NCI-H2227 treated with DMSO at 0.1 percent for 48 hours (cell line): ENCODE measurements around the gene PIK3IP1.
A peak's percentile ranks its signal among the peaks of the same experiment; 100 is the strongest.

Experiments
- DNase-seq: peaks from one replicate; lab custom pipeline; 2025; lab: John Stamatoyannopoulos, UW

Gene PIK3IP1

DNA sequence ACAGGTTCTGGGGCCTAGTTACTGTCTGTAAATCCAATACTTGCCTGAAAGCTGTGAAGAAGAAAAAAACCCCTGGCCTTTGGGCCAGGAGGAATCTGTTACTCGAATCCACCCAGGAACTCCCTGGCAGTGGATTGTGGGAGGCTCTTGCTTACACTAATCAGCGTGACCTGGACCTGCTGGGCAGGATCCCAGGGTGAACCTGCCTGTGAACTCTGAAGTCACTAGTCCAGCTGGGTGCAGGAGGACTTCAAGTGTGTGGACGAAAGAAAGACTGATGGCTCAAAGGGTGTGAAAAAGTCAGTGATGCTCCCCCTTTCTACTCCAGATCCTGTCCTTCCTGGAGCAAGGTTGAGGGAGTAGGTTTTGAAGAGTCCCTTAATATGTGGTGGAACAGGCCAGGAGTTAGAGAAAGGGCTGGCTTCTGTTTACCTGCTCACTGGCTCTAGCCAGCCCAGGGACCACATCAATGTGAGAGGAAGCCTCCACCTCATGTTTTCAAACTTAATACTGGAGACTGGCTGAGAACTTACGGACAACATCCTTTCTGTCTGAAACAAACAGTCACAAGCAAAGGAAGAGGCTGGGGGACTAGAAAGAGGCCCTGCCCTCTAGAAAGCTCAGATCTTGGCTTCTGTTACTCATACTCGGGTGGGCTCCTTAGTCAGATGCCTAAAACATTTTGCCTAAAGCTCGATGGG lies 13.5 kb downstream of the PIK3IP1 start:
- no peak for DNase-seq

DNA sequence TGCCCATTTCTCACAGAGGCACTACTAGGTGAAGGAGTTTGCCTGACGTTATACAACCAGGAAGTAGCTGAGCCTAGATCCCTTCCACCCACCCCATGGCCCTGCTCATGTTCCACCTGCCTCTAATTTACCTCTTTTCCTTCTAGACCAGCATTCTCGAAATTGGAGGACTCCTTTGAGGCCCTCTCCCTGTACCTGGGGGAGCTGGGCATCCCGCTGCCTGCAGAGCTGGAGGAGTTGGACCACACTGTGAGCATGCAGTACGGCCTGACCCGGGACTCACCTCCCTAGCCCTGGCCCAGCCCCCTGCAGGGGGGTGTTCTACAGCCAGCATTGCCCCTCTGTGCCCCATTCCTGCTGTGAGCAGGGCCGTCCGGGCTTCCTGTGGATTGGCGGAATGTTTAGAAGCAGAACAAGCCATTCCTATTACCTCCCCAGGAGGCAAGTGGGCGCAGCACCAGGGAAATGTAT lies 14.1 kb downstream of the PIK3IP1 start:
- DNase-seq = no peak

DNA sequence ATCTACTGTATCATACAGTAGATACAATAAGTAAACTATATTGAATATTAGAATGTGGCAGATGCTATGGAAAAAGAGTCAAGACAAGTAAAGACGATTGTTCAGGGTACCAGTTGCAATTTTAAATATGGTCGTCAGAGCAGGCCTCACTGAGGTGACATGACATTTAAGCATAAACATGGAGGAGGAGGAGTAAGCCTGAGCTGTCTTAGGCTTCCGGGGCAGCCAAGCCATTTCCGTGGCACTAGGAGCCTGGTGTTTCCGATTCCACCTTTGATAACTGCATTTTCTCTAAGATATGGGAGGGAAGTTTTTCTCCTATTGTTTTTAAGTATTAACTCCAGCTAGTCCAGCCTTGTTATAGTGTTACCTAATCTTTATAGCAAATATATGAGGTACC lies 14.5 kb downstream of the PIK3IP1 start:
- DNase-seq = no peak

DNA sequence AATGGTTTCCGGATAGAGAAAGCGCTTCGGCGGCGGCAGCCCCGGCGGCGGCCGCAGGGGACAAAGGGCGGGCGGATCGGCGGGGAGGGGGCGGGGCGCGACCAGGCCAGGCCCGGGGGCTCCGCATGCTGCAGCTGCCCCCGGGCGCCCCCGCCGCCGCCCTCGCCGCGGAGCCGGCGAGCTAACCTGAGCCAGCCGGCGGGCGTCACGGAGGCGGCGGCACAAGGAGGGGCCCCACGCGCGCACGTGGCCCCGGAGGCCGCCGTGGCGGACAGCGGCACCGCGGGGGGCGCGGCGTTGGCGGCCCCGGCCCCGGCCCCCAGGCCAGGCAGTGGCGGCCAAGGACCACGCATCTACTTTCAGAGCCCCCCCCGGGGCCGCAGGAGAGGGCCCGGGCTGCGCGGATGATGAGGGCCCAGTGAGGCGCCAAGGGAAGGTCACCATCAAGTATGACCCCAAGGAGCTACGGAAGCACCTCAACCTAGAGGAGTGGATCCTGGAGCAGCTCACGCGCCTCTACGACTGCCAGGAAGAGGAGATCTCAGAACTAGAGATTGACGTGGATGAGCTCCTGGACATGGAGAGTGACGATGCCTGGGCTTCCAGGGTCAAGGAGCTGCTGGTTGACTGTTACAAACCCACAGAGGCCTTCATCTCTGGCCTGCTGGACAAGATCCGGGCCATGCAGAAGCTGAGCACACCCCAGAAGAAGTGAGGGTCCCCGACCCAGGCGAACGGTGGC lies 15.7 kb downstream of the PIK3IP1 start:
- no peak for DNase-seq

DNA sequence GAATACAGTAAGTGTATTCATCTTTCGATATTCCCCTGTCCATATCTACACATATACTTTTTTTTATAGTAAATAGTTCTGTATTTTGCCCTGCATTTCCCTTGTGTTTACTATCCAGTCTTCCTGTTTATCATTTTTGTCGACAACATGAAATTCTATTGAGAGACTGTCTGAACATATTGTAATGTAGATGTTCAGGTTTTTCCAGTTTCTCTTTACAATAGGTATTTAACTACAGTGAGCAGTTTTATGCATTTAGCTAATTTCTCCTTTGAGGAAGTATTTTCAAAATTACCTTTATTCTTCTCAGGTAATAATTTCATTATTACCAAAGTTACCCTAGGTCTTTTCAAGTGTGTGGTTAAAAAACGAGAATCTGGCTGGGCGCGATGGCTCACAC lies 16.7 kb downstream of the PIK3IP1 start:
- no peak for DNase-seq

DNA sequence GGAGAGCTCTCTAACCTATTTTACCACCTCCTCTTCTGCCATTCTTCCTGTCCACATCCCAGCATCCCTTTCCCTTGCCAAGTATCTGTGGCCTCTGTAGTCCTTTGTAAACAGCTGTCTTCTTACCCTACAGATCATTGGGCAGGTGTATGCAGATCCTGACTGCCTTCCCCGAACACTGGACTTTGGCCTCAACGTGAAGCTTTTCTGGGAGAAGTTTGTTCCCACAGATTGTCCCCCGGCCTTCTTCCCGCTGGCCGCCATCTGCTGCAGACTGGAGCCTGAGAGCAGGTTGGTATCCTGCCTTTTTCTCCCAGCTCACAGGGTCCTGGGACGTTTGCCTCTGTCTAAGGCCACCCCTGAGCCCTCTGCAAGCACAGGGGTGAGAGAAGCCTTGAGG lies 17.3 kb downstream of the PIK3IP1 start:
- DNase-seq = no peak

DNA sequence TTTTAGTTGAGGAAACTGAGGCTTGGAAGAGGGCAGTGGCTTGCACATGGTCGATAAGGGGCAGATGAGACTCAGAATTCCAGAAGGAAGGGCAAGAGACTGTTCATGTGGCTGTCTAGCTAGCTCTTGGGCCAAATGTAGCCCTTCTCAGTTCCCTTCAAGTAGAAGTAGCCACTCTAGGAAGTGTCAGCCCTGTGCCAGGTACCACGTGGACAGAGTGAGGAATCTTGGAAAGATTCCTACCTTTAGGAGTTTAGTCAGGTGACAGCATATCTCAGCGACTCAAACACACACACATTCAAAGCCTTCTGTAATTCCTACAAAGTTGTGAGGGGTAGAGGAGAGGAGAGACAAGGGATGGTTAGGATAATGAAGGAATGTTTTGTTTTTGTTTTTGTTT lies 18.3 kb downstream of the PIK3IP1 start:
- no peak for DNase-seq

DNA sequence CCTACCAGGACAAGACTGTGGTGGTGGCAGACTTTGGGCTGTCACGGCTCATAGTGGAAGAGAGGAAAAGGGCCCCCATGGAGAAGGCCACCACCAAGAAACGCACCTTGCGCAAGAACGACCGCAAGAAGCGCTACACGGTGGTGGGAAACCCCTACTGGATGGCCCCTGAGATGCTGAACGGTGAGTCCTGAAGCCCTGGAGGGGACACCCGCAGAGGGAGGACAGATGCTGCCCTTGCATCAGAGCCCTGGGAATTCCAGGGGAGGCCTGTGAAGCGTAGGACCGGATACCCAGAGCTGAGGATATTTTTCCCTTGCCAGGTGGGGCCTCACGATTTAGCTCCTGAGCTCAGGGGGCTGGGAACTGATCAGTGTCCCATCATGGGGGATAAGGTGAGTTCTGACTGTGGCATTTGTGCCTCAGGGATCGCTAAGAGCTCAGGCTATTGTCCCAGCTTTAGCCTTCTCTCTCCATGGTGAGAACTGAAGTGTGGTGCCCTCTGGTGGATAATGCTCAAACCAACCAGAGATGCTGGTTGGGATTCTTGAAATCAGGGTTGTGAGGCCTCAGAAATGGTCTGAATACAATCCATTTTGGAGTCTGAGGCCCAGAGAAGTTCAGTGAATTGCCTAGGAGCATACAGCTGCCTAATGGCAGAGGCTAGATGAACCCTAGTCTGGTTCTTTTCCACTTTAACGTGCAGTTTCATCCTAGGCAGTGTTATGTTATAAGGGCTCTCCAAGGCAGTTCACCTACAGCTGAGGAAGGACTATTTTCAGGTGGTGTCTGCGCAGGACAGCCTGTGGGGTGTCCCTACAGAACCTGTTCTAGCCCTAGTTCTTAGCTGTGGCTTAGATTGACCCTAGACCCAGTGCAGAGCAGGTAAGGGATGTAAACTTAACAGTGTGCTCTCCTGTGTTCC lies 19.5 kb downstream of the PIK3IP1 start:
- peak; percentile 2 for DNase-seq

DNA sequence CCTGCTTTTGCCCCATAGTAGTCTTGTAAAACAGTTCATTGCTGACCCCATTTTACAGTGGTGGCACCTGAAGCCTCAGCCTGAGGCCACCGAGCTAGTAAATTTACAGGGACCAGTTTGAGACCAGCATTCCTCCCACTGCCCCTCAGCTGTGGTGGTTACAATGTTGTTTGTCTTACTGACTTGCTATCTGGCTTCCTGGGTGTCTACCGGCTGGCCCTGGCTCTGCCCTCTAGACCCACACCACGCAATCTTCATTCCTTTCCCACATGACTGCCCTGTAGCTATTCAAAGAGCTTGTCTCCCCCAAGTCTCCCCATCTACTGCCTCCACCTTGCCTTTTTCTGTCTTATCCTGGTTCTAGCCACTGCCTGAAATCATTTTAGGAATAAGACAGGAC lies 20.8 kb downstream of the PIK3IP1 start:
- no peak for DNase-seq

DNA sequence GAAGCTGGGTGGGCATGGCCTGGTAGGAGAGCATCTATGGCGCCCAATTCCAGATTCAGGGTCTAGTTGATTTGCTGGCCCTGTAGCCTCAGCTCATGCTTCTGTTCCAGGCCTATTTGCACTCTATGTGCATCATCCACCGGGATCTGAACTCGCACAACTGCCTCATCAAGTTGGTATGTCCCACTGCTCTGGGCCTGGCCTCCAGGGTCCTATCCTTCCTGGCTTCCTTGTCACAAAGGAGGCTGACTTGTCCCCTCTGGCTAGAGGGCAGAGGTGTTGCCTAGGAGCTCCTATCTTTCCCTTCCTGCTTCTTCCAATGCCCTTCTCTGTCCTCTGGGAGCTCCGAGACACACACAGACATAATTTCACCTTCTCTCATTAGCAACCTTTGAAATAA lies 21.3 kb downstream of the PIK3IP1 start:
- no peak for DNase-seq

DNA sequence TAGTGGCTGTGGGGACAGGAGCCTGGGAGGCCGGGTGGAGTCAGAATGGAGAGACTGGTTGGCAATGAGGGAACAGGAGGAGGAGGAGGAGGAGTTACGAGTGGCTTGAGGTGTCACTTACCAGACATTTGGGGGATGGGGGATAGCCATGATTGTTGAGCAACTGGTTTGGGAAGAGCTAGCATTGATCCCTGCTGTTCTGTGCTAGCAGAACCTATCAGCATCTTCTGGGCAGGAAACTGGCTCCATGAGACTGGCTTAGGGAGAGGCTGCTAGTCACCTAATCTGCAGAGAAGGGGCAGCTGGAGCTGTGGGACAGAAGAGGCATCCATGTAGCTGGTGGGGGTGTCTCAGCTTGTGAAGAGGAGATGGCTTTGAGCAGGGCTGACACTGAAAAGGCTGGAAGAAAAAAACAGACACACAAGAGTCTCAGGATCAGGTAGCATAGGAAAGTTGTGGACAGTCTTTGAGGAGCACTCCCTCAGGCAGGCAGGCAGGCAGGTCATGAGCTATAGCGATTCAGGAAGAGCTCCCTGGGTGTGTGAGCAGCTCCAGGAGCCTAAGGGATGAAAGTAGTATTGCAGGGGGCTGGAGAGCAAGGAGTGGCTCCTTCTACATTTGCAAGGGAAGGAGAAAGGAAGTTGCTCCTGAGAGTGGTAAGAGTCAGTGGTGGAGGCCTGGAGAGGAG lies 22.3 kb downstream of the PIK3IP1 start:
- DNase-seq = no peak

DNA sequence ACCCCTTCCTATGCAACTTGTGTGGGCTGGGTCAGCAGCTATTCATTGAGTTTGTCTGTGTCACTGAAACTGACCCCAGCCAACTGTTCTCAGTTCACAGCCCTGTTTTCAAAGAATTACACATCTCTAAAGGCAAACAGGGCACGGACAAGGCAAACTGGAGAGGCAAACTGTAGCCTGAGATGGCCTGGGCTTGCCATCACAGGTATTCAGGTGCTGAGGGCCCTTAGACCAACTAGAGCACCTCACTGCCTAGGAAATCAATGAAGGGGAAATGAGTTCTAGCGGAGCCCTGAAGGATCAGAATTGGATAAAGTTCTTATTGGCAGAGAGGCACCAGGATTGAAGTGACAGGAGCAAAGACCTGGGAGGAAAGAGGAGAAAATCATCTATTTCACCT lies 24.0 kb downstream of the PIK3IP1 start:
- no peak for DNase-seq

DNA sequence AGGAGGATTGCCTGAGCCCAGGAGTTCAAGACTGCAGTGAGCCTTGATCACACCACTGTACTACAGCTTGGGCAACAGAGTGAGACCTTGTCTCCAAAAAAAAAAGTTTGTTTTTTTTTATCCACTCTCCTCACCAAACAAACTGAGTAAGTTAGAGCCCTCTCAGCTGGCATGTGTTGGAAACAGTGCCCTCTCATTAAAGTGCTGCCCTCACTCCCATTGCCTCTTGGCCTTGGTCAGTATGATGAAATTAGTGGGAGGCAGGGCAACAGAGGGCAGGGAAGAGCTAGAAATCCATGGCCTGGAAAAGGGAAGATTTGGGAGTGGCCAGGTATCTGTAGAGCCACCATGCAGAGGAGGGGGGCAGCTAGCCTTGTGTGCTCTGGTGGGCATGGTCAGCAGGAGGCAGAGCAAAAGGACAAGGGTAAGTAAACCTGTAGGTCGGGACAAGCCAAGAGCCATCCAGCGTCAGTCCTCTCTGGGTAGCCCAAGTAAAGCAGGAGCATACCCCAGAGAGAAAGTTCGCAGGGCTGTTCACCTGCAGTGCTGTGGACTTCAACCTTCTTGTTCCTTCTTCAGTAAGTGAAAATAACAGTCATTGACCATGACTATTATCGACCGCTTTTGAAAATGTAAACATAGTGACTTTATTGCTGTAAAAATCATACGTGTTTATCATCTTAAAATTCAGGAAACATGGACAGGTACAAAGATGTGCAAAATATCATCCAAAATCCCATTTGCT lies 28.2 kb downstream of the PIK3IP1 start:
- no peak for DNase-seq

DNA sequence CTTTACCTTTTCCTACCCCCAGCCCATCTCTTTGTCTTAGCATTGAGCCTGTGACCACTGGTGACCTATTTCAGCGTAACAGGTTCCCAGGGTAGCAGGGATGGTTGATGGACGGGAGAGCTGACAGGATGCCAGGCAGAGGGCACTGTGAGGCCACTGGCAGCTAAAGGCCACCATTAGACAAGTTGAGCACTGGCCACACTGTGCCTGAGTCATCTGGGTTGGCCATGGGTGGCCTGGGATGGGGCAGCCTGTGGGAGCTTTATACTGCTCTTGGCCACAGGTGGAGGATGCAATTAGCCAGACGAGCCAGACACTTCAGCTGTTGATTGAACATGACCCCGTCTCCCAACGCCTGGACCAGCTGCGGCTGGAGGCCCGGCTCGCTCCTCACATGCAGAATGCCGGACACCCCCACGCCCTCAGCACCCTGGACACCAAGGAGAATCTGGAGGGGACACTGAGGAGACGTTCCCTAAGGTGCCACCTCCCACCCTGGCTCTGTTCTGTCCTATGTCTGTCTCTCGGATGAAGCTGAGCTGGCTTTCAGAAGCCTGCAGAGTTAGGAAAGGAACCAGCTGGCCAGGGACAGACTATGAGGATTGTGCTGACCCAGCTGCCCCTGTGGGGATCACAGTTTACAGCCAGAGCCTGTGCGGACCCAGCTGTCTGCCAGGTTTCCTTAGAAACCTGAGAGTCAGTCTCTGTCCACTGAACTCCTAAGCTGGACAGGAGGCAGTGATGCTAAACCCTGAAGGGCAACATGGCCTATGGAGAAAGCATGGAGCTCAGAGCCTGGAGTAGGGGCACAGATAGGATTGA lies 29.8 kb downstream of the PIK3IP1 start:
- DNase-seq = no peak

DNA sequence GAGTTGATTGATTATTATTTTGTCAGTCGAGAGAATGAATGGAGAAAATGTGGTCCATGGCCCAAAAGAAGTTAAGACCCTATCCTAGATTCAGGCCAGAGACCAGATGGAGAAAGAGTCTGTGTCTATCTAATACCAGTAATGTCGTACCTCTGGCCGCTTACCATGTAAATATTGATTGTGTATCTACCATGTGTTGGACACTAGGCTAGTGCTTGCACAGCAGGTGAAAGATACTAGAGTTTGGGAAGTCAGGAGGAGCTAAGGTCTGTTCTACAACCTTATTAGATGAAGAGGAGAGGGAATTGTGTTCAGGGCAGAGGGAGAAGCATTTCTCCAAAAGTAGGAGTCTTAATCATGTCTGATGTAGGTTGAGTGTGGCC lies 31.8 kb downstream of the PIK3IP1 start:
- no peak for DNase-seq

DNA sequence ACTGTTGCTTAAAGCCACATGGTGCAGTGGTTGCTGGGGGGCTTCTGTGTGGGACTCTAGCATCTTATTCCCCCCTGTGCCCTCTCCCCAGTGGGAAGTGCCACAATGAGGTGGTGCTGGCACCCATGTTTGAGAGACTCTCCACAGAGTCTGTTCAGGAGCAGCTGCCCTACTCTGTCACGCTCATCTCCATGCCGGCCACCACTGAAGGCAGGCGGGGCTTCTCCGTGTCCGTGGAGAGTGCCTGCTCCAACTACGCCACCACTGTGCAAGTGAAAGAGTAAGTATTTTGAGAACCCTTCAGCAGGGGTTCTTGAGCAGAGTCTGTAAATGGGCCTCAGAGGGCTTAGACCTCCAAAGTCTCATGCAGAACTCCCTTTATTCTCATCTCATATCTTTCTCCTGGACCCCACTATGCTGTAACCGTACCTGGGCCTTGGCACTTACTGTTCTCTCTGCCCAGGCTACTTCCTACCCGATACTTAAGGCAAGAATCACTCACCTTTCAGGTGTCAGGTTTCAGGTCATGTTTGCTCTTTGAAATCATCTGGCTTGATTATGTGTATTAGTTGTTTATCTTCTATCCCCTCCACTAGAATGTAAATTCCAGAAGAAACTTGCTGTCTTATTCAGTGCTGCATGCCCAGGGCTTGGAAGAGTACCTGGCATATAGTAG lies 32.4 kb downstream of the PIK3IP1 start:
- DNase-seq = no peak

DNA sequence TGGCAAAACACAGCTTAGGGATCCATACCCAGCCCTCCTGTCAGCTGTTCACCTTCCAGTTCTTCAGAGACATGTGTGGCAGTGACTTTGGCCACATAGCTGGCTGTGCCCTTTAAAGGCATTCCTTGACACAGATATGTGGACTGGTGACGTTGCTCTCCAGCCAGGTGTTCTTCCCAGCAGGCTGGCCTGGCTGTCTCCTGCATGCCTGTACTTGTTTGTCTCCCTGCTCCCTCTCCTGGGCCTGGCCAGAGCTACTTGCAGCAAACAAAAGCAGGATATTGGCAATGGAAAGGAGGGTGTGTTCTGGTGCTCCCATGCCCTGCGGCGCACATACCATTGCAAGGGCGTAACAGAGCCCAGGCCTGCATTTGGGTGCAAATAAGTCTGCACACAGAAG lies 38.3 kb downstream of the PIK3IP1 start:
- DNase-seq = no peak

DNA sequence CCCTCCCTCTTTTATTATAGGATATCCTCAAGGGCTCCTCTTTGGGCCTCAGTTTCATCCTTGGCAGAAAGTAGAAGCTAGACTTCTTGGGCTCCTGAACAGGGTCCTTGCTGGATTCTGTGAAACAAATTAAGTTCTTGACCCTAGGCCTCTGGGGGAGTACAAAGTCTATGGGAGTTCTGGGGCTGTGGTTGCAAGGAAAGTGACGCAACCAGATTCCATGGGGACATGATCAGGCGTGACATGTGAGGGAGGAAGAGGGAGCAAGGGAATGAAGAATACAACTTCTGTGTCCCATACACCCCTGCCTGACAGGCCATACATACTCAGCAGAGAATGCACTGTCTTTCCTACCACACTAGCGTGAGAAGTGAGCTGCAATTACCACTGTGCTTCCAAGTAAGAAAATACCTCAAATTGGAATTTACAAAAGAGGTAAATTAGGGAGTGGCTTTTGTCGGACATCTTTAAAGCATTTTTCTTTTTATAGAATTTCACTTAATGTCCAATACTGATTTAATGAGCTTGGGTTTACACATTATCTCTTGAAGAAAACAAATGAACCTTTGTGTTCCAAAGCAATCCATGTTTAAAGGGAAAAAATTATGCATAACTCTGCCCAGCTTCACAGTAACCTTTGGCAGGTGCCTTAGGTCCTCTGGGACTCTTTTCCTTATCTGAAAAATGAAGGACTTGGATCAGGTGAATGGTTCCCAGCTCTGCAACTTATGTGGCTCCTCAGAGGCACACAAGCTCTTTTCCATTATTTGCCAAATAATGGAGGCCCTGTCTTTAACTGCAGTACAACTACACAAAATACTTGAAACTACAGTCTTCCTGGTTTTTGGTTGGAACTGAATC lies 41.3 kb downstream of the PIK3IP1 start:
- no peak for DNase-seq
